ENCODE data around the gene FOXP1.

DNA sequence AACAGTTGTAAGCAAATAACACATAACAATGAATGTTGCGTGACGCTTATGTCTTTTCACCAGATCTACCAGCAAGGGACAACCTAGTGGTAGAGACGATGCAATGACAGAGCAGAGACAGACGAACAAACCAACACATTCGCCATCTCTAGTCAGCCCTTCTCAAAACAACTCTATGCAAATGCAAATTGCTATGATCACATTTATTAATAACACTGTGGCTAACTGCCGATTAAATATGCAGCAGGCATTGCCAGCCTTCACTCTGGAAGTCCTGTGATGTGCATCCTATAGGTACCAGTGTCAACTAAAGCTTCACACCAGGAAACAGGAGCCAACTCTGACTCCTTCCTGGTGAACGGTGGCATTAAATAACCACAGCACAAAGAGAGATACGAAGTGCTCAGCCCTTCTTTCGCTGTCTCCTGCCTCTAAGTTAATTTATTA, 94.2 kb downstream of the FOXP1 start:
- TF ChIP-seq, protein P1, sequence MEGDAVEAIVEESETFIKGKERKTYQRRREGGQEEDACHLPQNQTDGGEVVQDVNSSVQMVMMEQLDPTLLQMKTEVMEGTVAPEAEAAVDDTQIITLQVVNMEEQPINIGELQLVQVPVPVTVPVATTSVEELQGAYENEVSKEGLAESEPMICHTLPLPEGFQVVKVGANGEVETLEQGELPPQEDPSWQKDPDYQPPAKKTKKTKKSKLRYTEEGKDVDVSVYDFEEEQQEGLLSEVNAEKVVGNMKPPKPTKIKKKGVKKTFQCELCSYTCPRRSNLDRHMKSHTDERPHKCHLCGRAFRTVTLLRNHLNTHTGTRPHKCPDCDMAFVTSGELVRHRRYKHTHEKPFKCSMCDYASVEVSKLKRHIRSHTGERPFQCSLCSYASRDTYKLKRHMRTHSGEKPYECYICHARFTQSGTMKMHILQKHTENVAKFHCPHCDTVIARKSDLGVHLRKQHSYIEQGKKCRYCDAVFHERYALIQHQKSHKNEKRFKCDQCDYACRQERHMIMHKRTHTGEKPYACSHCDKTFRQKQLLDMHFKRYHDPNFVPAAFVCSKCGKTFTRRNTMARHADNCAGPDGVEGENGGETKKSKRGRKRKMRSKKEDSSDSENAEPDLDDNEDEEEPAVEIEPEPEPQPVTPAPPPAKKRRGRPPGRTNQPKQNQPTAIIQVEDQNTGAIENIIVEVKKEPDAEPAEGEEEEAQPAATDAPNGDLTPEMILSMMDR (conservative IDR thresholded peaks at IDR 0.05; ENCODE audit: low read depth, low read length) = no peak
- no peak for TF ChIP-seq EZH2 (IDR thresholded peaks at IDR 0.05; ENCODE audit: borderline replicate concordance, low read depth, low read length, poor library complexity, severe bottlenecking)
